Esophagus muscularis mucosa (tissue), 3 donors: ENCODE data around the gene MRPS31.

Experiments used
- POLR2AphosphoS5 ChIP-seq, 2 donors: sonication (generic); formaldehyde crosslinking; IDR thresholded peaks; one replicate each; pipeline ENCODE4 v1.6.1; 2017; ENCODE audit warnings: antibody characterized with exemption in 2 of 2
- TF ChIP-seq, protein P1 (sequence below), 3 experiments: fragments of 200-600 bp in 2 of 3; fragments of 450-650 bp in 1 of 3; sonication (generic) in 2 of 3; IDR thresholded peaks; one replicate each; pipeline ENCODE4 v1.5.1; 2017 to 2019; ENCODE audit warnings: antibody characterized with exemption in 3 of 3, mild to moderate bottlenecking in 2 of 3, moderate library complexity in 1 of 3

DNA sequence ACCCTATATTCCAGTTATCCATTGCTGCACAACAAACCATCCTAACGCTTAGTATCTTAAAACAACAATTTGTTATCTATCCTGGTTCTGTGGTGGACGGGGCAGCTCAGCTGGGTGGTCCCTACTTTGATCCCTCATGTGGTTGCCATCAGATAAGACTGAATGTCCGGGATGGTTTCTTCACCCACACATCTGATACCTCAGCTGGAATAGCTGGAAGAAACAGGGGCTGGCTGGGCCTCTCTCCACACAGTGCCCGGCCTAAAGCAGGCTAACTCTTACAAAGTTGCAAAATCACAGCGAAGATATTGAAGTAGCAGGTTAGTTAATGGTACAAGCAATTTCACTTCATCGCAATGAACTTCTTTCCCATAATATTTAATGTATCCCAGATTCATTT lies 3.7 kb upstream of the MRPS31 start:
- TF ChIP-seq, protein P1, sequence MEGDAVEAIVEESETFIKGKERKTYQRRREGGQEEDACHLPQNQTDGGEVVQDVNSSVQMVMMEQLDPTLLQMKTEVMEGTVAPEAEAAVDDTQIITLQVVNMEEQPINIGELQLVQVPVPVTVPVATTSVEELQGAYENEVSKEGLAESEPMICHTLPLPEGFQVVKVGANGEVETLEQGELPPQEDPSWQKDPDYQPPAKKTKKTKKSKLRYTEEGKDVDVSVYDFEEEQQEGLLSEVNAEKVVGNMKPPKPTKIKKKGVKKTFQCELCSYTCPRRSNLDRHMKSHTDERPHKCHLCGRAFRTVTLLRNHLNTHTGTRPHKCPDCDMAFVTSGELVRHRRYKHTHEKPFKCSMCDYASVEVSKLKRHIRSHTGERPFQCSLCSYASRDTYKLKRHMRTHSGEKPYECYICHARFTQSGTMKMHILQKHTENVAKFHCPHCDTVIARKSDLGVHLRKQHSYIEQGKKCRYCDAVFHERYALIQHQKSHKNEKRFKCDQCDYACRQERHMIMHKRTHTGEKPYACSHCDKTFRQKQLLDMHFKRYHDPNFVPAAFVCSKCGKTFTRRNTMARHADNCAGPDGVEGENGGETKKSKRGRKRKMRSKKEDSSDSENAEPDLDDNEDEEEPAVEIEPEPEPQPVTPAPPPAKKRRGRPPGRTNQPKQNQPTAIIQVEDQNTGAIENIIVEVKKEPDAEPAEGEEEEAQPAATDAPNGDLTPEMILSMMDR (IDR thresholded peaks at IDR 0.05), result no peak
- TF ChIP-seq POLR2AphosphoS5 (IDR thresholded peaks at IDR 0.05), result no peak
